AG10803 (cell line): ENCODE data around the gene MRPS10.
"Not testable (repeated sequence)": the region's sequence is repeated elsewhere in the genome, so short reads cannot be mapped to it uniquely, and the experiment has no call there.

ENCODE experiments used
- DNase-seq: peaks from one replicate; pipeline ENCODE4 v3.0.0; 2010; ENCODE audit warnings: low read depth
- H3K4me3 ChIP-seq: 2 replicates; pipeline ENCODE4 v1.5.1; 2011; ENCODE audit warnings: mild to moderate bottlenecking, low read length, control low read depth
- CTCF ChIP-seq: conservative IDR thresholded peaks from 2 replicates; pipeline ENCODE4 v1.5.1; 2011; ENCODE audit warnings: mild to moderate bottlenecking, low read length, control low read depth, inconsistent platforms

MRPS10 gene

GRCh38 chr6:42225419-42225818, 7.8 kb upstream of the MRPS10 start:
- no peak overlapping the region for H3K4me3 ChIP-seq
- TF ChIP-seq CTCF = no peak
- DNase-seq = no peak

GRCh38 chr6:42225029-42225339, 7.3 kb upstream of the MRPS10 start:
- H3K4me3 ChIP-seq = no peak overlapping the region
- TF ChIP-seq CTCF = no peak
- DNase-seq = no peak

DNA sequence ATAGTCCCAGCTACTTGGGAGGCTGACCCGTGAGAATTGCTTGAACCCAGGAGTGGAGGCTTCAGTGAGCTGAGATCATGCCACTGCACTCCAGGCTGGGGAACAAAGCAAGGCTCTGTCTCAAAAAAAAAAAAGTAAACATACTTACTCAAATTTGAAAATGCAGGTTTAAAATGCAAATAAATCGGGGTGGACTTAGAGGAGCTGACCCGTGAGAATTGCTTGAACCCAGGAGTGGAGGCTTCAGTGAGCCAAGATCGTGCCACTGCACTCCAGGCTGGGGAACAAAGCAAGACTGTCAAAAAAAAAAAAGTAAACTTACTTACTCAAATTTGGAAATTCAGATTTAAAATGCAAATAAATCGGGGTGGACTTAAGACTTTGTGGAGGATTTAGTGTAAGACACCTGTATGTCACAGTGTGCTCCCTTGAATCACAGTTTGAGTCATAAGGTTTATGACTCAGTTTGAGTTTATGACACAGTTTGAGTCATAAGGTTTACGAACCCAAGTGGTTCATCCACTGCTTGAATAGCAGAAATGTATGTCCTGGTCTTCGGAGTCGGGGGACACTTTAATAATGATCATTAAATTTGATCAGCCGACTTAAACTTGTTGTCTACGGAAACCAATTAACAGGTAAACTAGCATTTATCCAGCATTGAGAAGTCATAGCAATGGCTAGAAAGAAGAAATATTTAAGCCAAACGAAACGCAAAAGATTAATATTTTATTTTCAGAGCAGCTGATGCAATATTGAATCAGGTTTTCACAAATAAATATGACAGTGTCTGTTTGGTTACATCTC, 6.8 kb upstream of the MRPS10 start:
- no peak overlapping the region for H3K4me3 ChIP-seq
- TF ChIP-seq CTCF = no peak
- peak; percentile 64 for DNase-seq

- DNase-seq = no peak
- no peak for TF ChIP-seq CTCF
- no peak overlapping the region for H3K4me3 ChIP-seq
These were observed 4.8 kb upstream of the MRPS10 start for GRCh38 chr6:42222448-42222847.

DNA sequence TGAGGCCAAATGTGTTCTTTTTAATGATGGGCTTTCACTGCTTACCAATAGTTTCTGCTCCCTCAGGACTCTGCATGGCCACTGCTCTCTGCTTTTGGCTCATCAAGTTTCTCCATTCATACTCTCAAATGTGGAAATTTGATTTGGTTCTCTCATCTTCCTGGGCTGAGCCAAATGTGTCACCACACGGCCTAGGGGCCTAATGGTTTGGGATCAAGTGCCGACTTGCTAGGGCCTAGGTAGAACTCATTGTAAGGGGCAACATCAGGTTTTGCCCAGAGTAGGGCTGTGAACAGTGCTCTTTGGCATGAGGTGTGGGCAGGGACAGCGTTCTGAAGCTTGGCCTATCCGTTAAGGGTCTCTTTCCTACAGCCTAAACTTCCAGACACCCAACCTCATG, 3.9 kb upstream of the MRPS10 start:
- DNase-seq = no peak
- H3K4me3 ChIP-seq = no peak overlapping the region
- no peak for TF ChIP-seq CTCF

DNA sequence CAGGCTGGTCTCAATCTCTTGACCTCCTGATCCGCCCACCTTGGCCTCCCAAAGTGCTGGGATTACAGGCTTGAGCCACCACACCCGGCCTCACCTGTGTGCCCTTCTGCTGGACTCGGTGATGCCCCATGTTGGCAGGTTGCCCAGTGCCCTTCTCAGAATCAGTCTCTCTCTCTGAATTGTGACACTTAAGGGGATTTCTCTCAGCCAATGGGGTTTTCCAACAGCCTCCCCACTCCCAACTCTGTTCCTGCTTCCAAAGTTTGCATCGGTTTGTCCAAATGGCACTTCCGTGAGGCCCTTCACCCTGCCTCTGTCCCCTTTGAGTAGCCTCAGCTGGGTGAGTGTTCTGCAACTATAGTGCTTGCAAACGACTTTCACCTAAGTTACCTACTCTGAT, 3.1 kb upstream of the MRPS10 start:
- DNase-seq = no peak
- TF ChIP-seq CTCF = no peak
- H3K4me3 ChIP-seq = no peak overlapping the region

GRCh38 chr6:42217157-42217518, 523 bp downstream of the MRPS10 start:
- peak overlapping the region; percentile 95 for H3K4me3 ChIP-seq
- no peak for DNase-seq
- TF ChIP-seq CTCF = no peak

DNA sequence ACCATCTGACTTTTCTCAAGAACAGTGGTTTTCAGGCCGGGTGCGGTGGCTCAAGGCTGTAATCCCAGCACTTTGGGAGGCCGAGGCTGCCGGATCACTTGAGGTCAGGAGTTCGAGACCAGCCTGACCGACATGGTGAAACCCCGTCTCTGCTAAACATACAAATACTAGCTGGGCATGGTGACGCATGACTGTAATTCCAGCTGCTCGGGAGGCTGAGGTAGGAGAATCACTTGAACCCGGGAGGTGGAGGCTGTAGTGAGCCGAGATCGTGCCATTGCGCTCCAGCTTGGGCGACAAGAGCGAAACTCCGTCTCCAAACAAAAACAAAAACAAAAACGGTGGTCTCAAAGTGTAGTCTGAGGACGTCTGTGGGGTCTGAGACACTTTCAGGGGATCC, 1.2 kb downstream of the MRPS10 start:
- peak overlapping the region; percentile 95 for H3K4me3 ChIP-seq

More for the DNA sequence above, 1.2 kb downstream of the MRPS10 start:
- DNase-seq = not testable (repeated sequence)
